GM12878 (cell line): Measurements from ENCODE around the gene MAPKAP1. TPM values are rescaled to one million over a fixed set of nuclear protein-coding genes. Genes with fewer than 3 reads are reported as not detected.

Source experiments
- ATAC-seq: fragments of 200-7000 bp; cut with Tn5 transposase; 3 replicates; pipeline ENCODE4 v1.9.1; 2020; ENCODE audit warnings: mild to moderate bottlenecking, moderate library complexity
- BruUV-seq: library from RNA; stranded (reverse); fragments of 400-500 nt; replicated peaks from 2 replicates; lab custom pipeline; 2021; lab: Mats Ljungman, UMichigan
- CTCF ChIA-PET: fragments of 300-600 bp; sonication (Branson Sonifier 250); formaldehyde crosslinking; extraction: SDS; loops from one replicate; lab custom pipeline; 2021; ENCODE audit warnings: inconsistent platforms; lab: Yijun Ruan, JAX
- POLR2A ChIA-PET: fragments of 350-600 bp; formaldehyde crosslinking; extraction: SDS; loops from one replicate; lab custom pipeline; 2021; ENCODE audit warnings: inconsistent platforms; lab: Charles Lee
- RAD21 ChIA-PET: fragments of 300-600 bp; sonication (Branson Sonifier 250); formaldehyde crosslinking; loops from one replicate; lab custom pipeline; 2023; ENCODE audit warnings: antibody characterized with exemption; ENCODE audit not compliant: unreplicated experiment; lab: Charles Lee
- SMC1A ChIA-PET: fragments of 300-600 bp; sonication (Branson Sonifier 250); formaldehyde crosslinking; loops from one replicate; lab custom pipeline; 2023; ENCODE audit not compliant: unreplicated experiment, uncharacterized antibody; lab: Charles Lee
- DNase-seq: peaks from one replicate; pipeline ENCODE4 v3.0.0-alpha.2; 2011; ENCODE audit warnings: low read depth, low spot score
- FAIRE-seq: peaks from 3 replicates; lab custom pipeline; 2011; peaks lifted over from hg19 to GRCh38; lab: Jason Lieb, UNC
- H2AFZ ChIP-seq: 2 replicates; pipeline ENCODE4 v1.6.0; 2011; ENCODE audit warnings: low read depth, low read length, control low read depth; ENCODE audit not compliant: control insufficient read depth
- H3K27ac ChIP-seq: 2 replicates; pipeline ENCODE4 v1.5.1; 2011; ENCODE audit warnings: control low read depth; ENCODE audit not compliant: control insufficient read depth, insufficient read depth
- H3K27me3 ChIP-seq, 2 experiments: replicated peaks in 1 of 2; 2 replicates each; pipeline versions ENCODE4 v1.6.0 to v1.6.1; 2011; ENCODE audit warnings: low read length in 1 of 2; ENCODE audit not compliant: control insufficient read depth in 2 of 2, insufficient read depth in 2 of 2
- H3K36me3 ChIP-seq, 2 experiments: 2 replicates each; pipeline ENCODE4 v1.5.1; 2011; ENCODE audit warnings: low read length in 1 of 2; ENCODE audit not compliant: control insufficient read depth in 2 of 2, insufficient read depth in 2 of 2
- H3K4me1 ChIP-seq: 2 replicates; pipeline ENCODE4 v1.6.1; 2011; ENCODE audit warnings: mild to moderate bottlenecking, low read length, moderate library complexity, mixed read lengths; ENCODE audit not compliant: control insufficient read depth, insufficient read depth
- H3K4me2 ChIP-seq: 2 replicates; pipeline ENCODE4 v1.6.0; 2011; ENCODE audit warnings: control low read depth; ENCODE audit not compliant: control insufficient read depth, insufficient read depth
- H3K4me3 ChIP-seq: fragments of 200-600 bp; sonication (generic); 2 replicates; pipeline ENCODE4 v1.5.1; 2016
- H3K79me2 ChIP-seq: 2 replicates; pipeline ENCODE4 v1.6.0; 2011; ENCODE audit warnings: low read length; ENCODE audit not compliant: control insufficient read depth, insufficient read depth
- H3K9ac ChIP-seq: 2 replicates; pipeline ENCODE4 v1.8.0; 2011; ENCODE audit warnings: low read length, control low read depth, mixed read lengths; ENCODE audit not compliant: control insufficient read depth, insufficient read depth
- H3K9me3 ChIP-seq: replicated peaks from 3 replicates; pipeline ENCODE4 v1.5.1; 2011; ENCODE audit warnings: mild to moderate bottlenecking, low read length; ENCODE audit not compliant: control insufficient read depth, insufficient read depth
- H4K20me1 ChIP-seq: 2 replicates; pipeline ENCODE4 v1.6.0; 2011; ENCODE audit not compliant: control insufficient read depth, insufficient read depth
- CHD2 ChIP-seq: IDR thresholded peaks from 2 replicates; pipeline ENCODE4 v1.6.1; 2011; ENCODE audit warnings: low read depth, low read length, improper control_type of control experiment, borderline replicate concordance
- EGR1 ChIP-seq, 2 experiments: IDR thresholded peaks; 1 replicate in 1 of 2; 2 replicates in 1 of 2; pipeline ENCODE4 v1.6.1; 2011 to 2012; ENCODE audit warnings: low read depth in 2 of 2, low read length in 2 of 2, borderline replicate concordance in 1 of 2, mild to moderate bottlenecking in 1 of 2, moderate library complexity in 1 of 2
- HDGF ChIP-seq: fragments of 450-650 bp; IDR thresholded peaks from 2 replicates; pipeline ENCODE4 v1.6.1; 2016; ENCODE audit warnings: antibody characterized with exemption
- RCOR1 ChIP-seq: conservative IDR thresholded peaks from 2 replicates; pipeline ENCODE4 v1.6.1; 2012; ENCODE audit warnings: low read depth, low read length, improper control_type of control experiment
- USF2 ChIP-seq: IDR thresholded peaks from 2 replicates; pipeline ENCODE4 v1.6.1; 2011; ENCODE audit warnings: low read depth, low read length, improper control_type of control experiment, borderline replicate concordance
- ZSCAN29 ChIP-seq: fragments of 450-650 bp; IDR thresholded peaks from 2 replicates; pipeline ENCODE4 v1.6.1; 2017; ENCODE audit warnings: mild to moderate bottlenecking, moderate library complexity
- WGBS: methylation state at CpG from one replicate; pipeline ENCODE4 v1.1.6; 2016; ENCODE audit warnings: low lambda C conversion rate; ENCODE audit not compliant: insufficient replicate concordance, insufficient coverage; ENCODE audit errors: missing lambda C conversion rate; 5-methylcytosine and 5-hydroxymethylcytosine counted together
- in situ Hi-C: fragments of 300-500 bp; cut with MboI; formaldehyde crosslinking; loops from 9 replicates; pipeline ENCODE4 v1.14.3; 2018; ENCODE audit warnings: mixed read lengths
- intact Hi-C: fragments of 100-400 bp; cut with micrococcal nuclease; formaldehyde crosslinking; loops from one replicate; pipeline ENCODE4 v1.14.2; 2022; ENCODE audit not compliant: unreplicated experiment
- polyA plus RNA-seq, 11 experiments: library from polyadenylated mRNA; depleted of rRNA in 4 of 11; unstranded in 6 of 11; stranded (reverse) in 5 of 11; fragments of >200 nt; fragmentation: Nextera tagmentation in 4 of 11; fragmentation: Illumina TruSeq in 1 of 11; extraction: Ambion mirVana in 4 of 11; extraction: Trizol in 1 of 11; gene quantifications; 1 replicate in 1 of 11; 2 replicates in 10 of 11; pipeline versions ENCODE4 v1.2.1 to v1.2.3, GENCODE V29; 2011 to 2016; ENCODE audit warnings: inconsistent platforms in 2 of 11, missing spikeins in 2 of 11, low read depth in 1 of 11
- total RNA-seq, 4 experiments: library from RNA; depleted of rRNA in 3 of 4; stranded (reverse); fragments of >200 nt in 3 of 4; fragmentation: Illumina TruSeq in 1 of 4; extraction: Trizol in 1 of 4; gene quantifications; 2 replicates each; pipeline versions ENCODE4 v1.2.1 to v1.2.3, GENCODE V29; 2013 to 2021
- TF ChIP-seq, protein P1 (sequence below): fragments of 450-650 bp; IDR thresholded peaks from 2 replicates; pipeline ENCODE4 v1.6.1; 2017; ENCODE audit warnings: antibody characterized with exemption, mild to moderate bottlenecking, moderate library complexity

MAPKAP1 gene
- total and polyA plus RNA-seq, 10 of the 15 experiments (the other 5 are each of a cell fraction or from before 2014, with no cell fraction given) = 5.1 to 188 (median 105) TPM

DNA sequence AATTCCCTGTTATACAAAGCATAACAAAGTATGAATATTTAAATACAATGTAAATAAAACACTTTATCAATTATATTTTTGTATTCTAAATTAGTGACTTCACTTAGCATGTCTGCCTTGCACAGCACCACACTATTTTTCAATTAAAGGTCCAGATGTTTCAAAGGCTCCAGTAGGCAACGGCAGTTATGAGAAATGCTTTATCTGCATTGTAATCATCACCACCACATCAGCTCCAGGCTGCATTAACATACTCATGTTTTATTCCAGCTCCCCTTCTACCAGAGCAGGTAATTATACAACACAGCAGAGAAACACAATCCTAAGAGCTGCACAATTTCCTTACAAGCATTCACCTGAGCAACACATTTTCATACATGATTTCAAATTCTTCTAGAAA lies 102.8 kb downstream of the MAPKAP1 start (continued):
- TF ChIP-seq, protein P1, sequence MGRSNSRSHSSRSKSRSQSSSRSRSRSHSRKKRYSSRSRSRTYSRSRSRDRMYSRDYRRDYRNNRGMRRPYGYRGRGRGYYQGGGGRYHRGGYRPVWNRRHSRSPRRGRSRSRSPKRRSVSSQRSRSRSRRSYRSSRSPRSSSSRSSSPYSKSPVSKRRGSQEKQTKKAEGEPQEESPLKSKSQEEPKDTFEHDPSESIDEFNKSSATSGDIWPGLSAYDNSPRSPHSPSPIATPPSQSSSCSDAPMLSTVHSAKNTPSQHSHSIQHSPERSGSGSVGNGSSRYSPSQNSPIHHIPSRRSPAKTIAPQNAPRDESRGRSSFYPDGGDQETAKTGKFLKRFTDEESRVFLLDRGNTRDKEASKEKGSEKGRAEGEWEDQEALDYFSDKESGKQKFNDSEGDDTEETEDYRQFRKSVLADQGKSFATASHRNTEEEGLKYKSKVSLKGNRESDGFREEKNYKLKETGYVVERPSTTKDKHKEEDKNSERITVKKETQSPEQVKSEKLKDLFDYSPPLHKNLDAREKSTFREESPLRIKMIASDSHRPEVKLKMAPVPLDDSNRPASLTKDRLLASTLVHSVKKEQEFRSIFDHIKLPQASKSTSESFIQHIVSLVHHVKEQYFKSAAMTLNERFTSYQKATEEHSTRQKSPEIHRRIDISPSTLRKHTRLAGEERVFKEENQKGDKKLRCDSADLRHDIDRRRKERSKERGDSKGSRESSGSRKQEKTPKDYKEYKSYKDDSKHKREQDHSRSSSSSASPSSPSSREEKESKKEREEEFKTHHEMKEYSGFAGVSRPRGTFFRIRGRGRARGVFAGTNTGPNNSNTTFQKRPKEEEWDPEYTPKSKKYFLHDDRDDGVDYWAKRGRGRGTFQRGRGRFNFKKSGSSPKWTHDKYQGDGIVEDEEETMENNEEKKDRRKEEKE = no peak
- no peak for TF ChIP-seq ZSCAN29

GRCh38 chr9:125603478-125604021 lies 103.5 kb downstream of the MAPKAP1 start:
- Histone ChIP-seq H3K4me2 (no peak overlapping the region), H3K27ac (no peak overlapping the region), H3K27me3 (no peaks in the 10 kb centered on the region), H3K9me3 (no peaks in the 10 kb centered on the region), H3K79me2 (peaks cover 24% of the 10 kb centered on the region), H4K20me1 (no peaks in the 10 kb centered on the region), H3K4me3 (no peak overlapping the region)
- ATAC-seq (no peak), FAIRE-seq (no peak)
- intact Hi-C loops = no loop called here
- BruUV-seq = no TSS peak
- TF ChIP-seq RCOR1 (no peak), CHD2 (no peak), EGR1 (IDR thresholded peaks at IDR 0.05; ENCODE audit: borderline replicate concordance in 1 of 2, low read depth in 2 of 2, low read length in 2 of 2) (no peak), USF2 (no peak), HDGF (no peak)
- TF ChIP-seq, all 136 proteins: peak for 0
- Histone ChIP-seq H3K9ac (no peak overlapping the region), H2AFZ (no peak overlapping the region), H3K4me1 (no peaks in the 10 kb centered on the region), H3K36me3 (peaks cover 0 to 3% of the 10 kb centered on the region in 2 experiments; a peak in 2 of 4 replicates)
- ChIA-PET POLR2A (no interaction called here), CTCF (no interaction called here), RAD21 (no interaction called here), SMC1A (interaction anchor here (1.2 kb wide), 1 partner anchor 9 kb away, joined by 5 read pairs; no protein-coding TSS in a partner anchor)
- 96% methylated on average over 4 of the region's 4 CpGs for WGBS
- no peak for DNase-seq
- in situ Hi-C loops = no loop called here
